Adrenal gland (tissue), 12 donors: ENCODE results near the gene MOB3B. TPM values are rescaled to one million over a fixed set of nuclear protein-coding genes. Genes with fewer than 3 reads are reported as not detected.

Experiments used
- DNase-seq, 7 donors: peaks; one replicate each; pipeline ENCODE4 v3.0.0-alpha.2; 2019 to 2020
- H3K27ac ChIP-seq, 5 donors: fragments of 200-600 bp; sonication (generic) in 4 of 5; 1 replicate in 3 of 5; 2 replicates in 2 of 5; pipeline versions ENCODE4 v1.5.1 to v1.8.0; 2016 to 2020; ENCODE audit warnings: mild to moderate bottlenecking in 1 of 5
- H3K27me3 ChIP-seq: fragments of 200-600 bp; 2 replicates; pipeline ENCODE4 v1.8.0; 2021
- H3K36me3 ChIP-seq, 2 donors: fragments of 200-600 bp; replicated peaks in 1 of 2; 1 replicate in 1 of 2; 2 replicates in 1 of 2; pipeline versions ENCODE4 v1.5.1 to v1.8.0; 2018 to 2022
- H3K4me1 ChIP-seq, 2 donors: fragments of 200-600 bp; replicated peaks in 1 of 2; 1 replicate in 1 of 2; 2 replicates in 1 of 2; pipeline versions ENCODE4 v1.5.1 to v1.8.0; 2018 to 2021
- H3K4me3 ChIP-seq, 4 donors: fragments of 200-600 bp; sonication (generic) in 3 of 4; one replicate each; pipeline ENCODE4 v1.5.1; 2016 to 2018
- H3K9me3 ChIP-seq, 3 donors: fragments of 200-600 bp; sonication (generic) in 1 of 3; replicated peaks in 1 of 3; 1 replicate in 2 of 3; 2 replicates in 1 of 3; pipeline versions ENCODE4 v1.5.1 to v1.8.0; 2016 to 2021
- CTCF ChIP-seq, 6 experiments: fragments of 450-650 bp in 4 of 6; fragments of 200-600 bp in 2 of 6; sonication (generic) in 1 of 6; IDR thresholded peaks; 1 replicate in 5 of 6; 2 replicates in 1 of 6; pipeline versions ENCODE4 v1.5.1 to v1.8.0; 2016 to 2021; ENCODE audit warnings: antibody characterized with exemption in 6 of 6, mild to moderate bottlenecking in 2 of 6, moderate library complexity in 1 of 6
- POLR2A ChIP-seq, 2 donors: fragments of 450-650 bp; IDR thresholded peaks; one replicate each; pipeline ENCODE4 v1.6.1; 2017; ENCODE audit warnings: antibody characterized with exemption in 2 of 2, mild to moderate bottlenecking in 2 of 2, moderate library complexity in 1 of 2
- WGBS, 4 donors: extraction: QIAGEN DNeasy Blood & Tissue Kit in 2 of 4; methylation state at CpG; one replicate each; pipeline versions ENCODE4 v1.1.5 to v1.1.7; 2013 to 2017; 5-methylcytosine and 5-hydroxymethylcytosine counted together
- intact Hi-C, 2 donors: fragments of 100-400 bp; cut with DNase I; formaldehyde crosslinking; loops; one replicate each; pipeline versions ENCODE4 v1.14.1 to v1.15.0; 2022 to 2023
- polyA plus RNA-seq, 3 donors: library from polyadenylated mRNA; stranded (reverse); fragments of 200-250 nt in 2 of 3; fragments of 350-450 nt in 1 of 3; fragmentation: Illumina TruSeq in 1 of 3; extraction: RNeasy Lipid Tissue Mini Kit (QIAGEN cat#74804) in 1 of 3; gene quantifications; one replicate each; pipeline ENCODE4 v1.2.3, GENCODE V29; 2013 to 2014
- total RNA-seq, 9 donors: library from RNA; depleted of rRNA in 4 of 9; stranded (reverse); fragments of >200 nt in 4 of 9; fragments of 120-200 nt in 1 of 9; fragmentation: NEBNext Ultra II Directional in 1 of 9; extraction: Animal tissue kit (Norgen Biotek cat#: 25700) in 1 of 9; gene quantifications; one replicate each; pipeline versions ENCODE4 v1.1.0 to v1.2.4, GENCODE V29; 2013 to 2023
- donor health status: healthy with polysubstance abuse.
- donor health status: Bipolar disorder and iron deficiency.
- donor health status: DM: yes; HTN: yes; CAD: no.
- donor health status: DM: no; HTN: no; CAD: no.
- donor health status: DM: no; HTN: no; CAD: no.
- donor health status: DM: yes; HTN: yes; CAD: no.

The MOB3B gene
- total and polyA plus RNA-seq, 12 donors, result 1.3 to 9.0 (median 3.4) TPM

DNA sequence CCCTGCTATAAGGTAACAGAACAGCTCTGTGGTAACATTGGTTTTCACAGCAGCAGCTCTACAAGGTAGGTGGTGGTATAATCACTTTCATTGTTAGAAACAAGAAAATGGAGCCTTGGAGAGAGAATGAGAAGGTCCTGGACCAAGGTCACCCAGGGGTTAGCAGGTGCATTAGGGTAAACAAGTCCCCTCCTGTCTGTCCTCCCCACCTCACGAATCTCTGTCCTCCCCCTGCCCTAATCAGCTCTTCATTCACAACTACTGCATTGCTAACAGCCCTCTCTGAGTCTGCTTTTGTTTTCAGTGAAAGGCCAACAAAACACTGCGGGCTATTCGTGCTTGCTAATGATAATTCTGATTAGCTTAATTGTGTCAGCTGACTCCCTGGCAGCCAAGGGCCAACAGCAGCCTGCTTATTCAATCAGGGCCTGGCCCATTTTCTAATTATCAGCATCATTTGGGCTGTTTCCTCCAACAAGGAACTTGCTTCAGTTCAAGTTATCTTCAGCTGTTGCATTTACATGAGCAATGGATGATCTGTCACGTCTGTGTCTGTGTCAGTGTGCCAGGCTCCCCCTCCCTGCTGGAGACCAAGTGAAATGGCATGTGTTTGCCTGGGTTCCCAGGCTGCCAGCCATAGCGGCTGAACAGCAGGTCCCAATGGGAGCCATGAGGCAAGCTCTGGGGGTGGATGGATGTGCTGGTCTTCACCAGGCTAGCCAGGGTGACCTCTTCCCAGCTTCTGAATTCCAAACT lies 176.0 kb downstream of the MOB3B start:
- Histone ChIP-seq H3K27ac (peak overlapping the region in 1 of 5 donors; percentile 57), H3K9me3 (no peaks in the 10 kb centered on the region), H3K36me3 (no peaks in the 10 kb centered on the region), H3K4me1 (peaks cover 0 to 29% of the 10 kb centered on the region in 2 donors), H3K27me3 (no peaks in the 10 kb centered on the region), H3K4me3 (no peak overlapping the region)
- intact Hi-C loops, result no loop called here
- WGBS, 4 donors, result 51 to 78% (median 70%) methylated on average over 5 of the region's 5 CpGs
- peak in 1 of 7 donors; percentile 73 for DNase-seq
- no peak for TF ChIP-seq POLR2A (IDR thresholded peaks at IDR 0.05)
- no peak for TF ChIP-seq CTCF (IDR thresholded peaks at IDR 0.05)

DNA sequence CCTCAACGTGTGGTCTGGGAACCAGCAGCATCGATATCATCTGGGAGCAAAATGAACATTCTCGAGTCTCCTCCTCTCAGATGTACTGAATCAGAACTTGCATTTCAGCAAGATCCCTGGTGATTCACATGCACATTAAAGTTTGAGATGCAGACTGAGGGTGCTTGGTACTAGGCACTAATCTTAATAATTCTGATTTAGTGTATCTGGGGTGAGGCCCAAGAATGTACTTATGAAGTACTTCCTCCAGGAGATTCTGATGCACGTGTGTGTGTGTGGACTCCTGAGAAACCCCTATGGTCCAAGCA lies 176.5 kb downstream of the MOB3B start:
- no peak overlapping the region for H3K4me3 ChIP-seq
- no peaks in the 10 kb centered on the region for H3K9me3 ChIP-seq
- peak overlapping the region in 2 of 5 donors; percentile 49 to 57 for H3K27ac ChIP-seq
- no peaks in the 10 kb centered on the region for H3K27me3 ChIP-seq
- intact Hi-C loops, result no loop called here
- TF ChIP-seq CTCF (IDR thresholded peaks at IDR 0.05), result no peak
- TF ChIP-seq POLR2A (IDR thresholded peaks at IDR 0.05), result no peak
- no peaks in the 10 kb centered on the region for H3K36me3 ChIP-seq
- WGBS, 4 donors, result 65 to 77% (median 73%) methylated on average over 4 of the region's 4 CpGs
- H3K4me1 ChIP-seq, result peaks cover 0 to 29% of the 10 kb centered on the region in 2 donors
- DNase-seq, result no peak

DNA sequence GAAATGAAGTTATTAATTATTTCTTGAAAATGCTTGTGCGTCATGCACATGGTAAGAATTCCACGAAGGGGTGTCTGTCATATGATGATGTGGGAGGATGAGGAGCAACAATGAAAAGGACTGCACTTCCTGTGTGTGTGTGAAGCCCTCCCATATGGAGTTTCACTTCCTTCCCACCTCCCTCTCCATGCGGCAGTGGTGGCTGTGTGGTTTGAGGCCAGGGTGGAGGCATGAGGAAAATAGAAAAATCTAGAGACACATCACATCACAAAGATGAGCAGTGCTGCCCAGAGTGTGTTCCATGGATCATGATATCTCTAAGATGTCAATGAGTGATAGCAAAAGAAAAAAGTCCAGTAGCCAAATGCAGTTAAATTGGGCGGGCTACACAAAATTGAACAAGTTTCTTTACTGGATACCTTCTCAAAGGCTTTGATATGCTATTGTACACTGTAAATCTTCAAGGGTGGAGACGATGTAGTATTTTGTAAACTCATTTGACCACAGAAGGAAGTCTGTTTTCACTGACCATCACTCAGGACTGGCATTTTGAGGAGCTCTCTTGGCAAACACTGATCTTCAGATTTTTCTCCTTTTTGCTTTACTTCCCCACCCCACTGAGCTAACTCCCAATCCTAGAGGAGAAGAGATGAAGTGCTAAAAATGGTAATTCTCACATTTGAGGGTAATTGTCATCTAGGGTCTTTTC lies 177.0 kb downstream of the MOB3B start:
- H3K4me3 ChIP-seq, result no peak overlapping the region
- DNase-seq, result peak in 2 of 7 donors; percentile 31 to 34
- intact Hi-C loops, result no loop called here
- no peaks in the 10 kb centered on the region for H3K36me3 ChIP-seq
- no peaks in the 10 kb centered on the region for H3K27me3 ChIP-seq
- WGBS, 4 donors, result 72 to 79% (median 78%) methylated on average over 5 of the region's 5 CpGs
- TF ChIP-seq POLR2A (IDR thresholded peaks at IDR 0.05), result no peak
- TF ChIP-seq CTCF (IDR thresholded peaks at IDR 0.05), result no peak
- H3K27ac ChIP-seq, result peak overlapping the region in 2 of 5 donors; percentile 49 to 57
- H3K4me1 ChIP-seq, result peaks cover 0 to 29% of the 10 kb centered on the region in 2 donors
- H3K9me3 ChIP-seq, result no peaks in the 10 kb centered on the region

- no peak overlapping the region for H3K27ac ChIP-seq
Measured at GRCh38 chr9:27351438-27351837, 178.2 kb downstream of the MOB3B start.

More at GRCh38 chr9:27351438-27351837, 178.2 kb downstream of the MOB3B start:
- WGBS, 4 donors, result 55 to 73% (median 69%) methylated on average over 2 of the region's 2 CpGs
- peak in 2 of 7 donors; percentile 33 to 59 for DNase-seq
- Histone ChIP-seq H3K9me3 (no peaks in the 10 kb centered on the region), H3K4me1 (peaks cover 0 to 22% of the 10 kb centered on the region in 2 donors), H3K4me3 (no peak overlapping the region), H3K27me3 (no peaks in the 10 kb centered on the region), H3K36me3 (no peaks in the 10 kb centered on the region)
- intact Hi-C loops, result no loop called here
- TF ChIP-seq CTCF (IDR thresholded peaks at IDR 0.05) (no peak), POLR2A (IDR thresholded peaks at IDR 0.05) (no peak)
